ENCODE data around the gene NPC2.

GRCh38 chr14:74539503-74539902, 46.4 kb upstream of the NPC2 start:
- TF ChIP-seq FOS (IDR thresholded peaks at IDR 0.05; ENCODE audit: low read depth, low read length), result no peak
- no peak for TF ChIP-seq CTCF (conservative IDR thresholded peaks at IDR 0.05; ENCODE audit: low read depth, low read length)
- TF ChIP-seq POLR2A (IDR thresholded peaks at IDR 0.05; ENCODE audit: low read depth, low read length), result no peak
- TF ChIP-seq MAFK (IDR thresholded peaks at IDR 0.05; ENCODE audit: low read depth, low read length), result no peak
- TF ChIP-seq RCOR1 (IDR thresholded peaks at IDR 0.05; ENCODE audit: insufficient replicate concordance, low read length), result no peak
- TF ChIP-seq MXI1 (IDR thresholded peaks at IDR 0.05; ENCODE audit: borderline replicate concordance, low read depth, low read length), result no peak
- no peak for TF ChIP-seq MAZ (IDR thresholded peaks at IDR 0.05; ENCODE audit: borderline replicate concordance, low read depth, low read length)
- no peak for TF ChIP-seq USF2 (IDR thresholded peaks at IDR 0.05; ENCODE audit: low read depth, low read length)
- no peak for TF ChIP-seq CEBPB (IDR thresholded peaks at IDR 0.05; ENCODE audit: low read depth, low read length)
- TF ChIP-seq NFE2L2 (IDR thresholded peaks at IDR 0.05; ENCODE audit: low read depth, low read length), result no peak
- TF ChIP-seq SMC3 (IDR thresholded peaks at IDR 0.05; ENCODE audit: low read depth, low read length), result no peak
- no peak for TF ChIP-seq ELK1 (IDR thresholded peaks at IDR 0.05; ENCODE audit: borderline replicate concordance, low read depth, low read length)
- TF ChIP-seq RAD21 (IDR thresholded peaks at IDR 0.05; ENCODE audit: low read length), result no peak
